ENCODE results near the gene ST6GAL1.

GRCh38 chr3:186964616-186965015, 34.3 kb downstream of the ST6GAL1 start:
- TF ChIP-seq CTCF (conservative IDR thresholded peaks at IDR 0.05): no peak
- TF ChIP-seq EZH2 (IDR thresholded peaks at IDR 0.05; ENCODE audit: low read depth): no peak

Data from PC-9 (cell line).